Neural crest cell (in vitro differentiated cells): ENCODE data around the gene NUP98. TPM values are rescaled to one million over a fixed set of nuclear protein-coding genes. Genes with fewer than 3 reads are reported as not detected.

Experiments
- DNase-seq: peaks from one replicate; pipeline ENCODE4 v3.0.0; 2021; ENCODE audit warnings: low read depth, mixed read lengths, low spot score
- H3K27ac Mint-ChIP-seq: one replicate; pipeline ENCODE4 v1.8.0; 2021; ENCODE audit warnings: mild to moderate bottlenecking, mixed read lengths; ENCODE audit not compliant: unreplicated experiment
- H3K27me3 Mint-ChIP-seq: 2 replicates; pipeline ENCODE4 v1.8.0; 2021; ENCODE audit warnings: low read depth, mild to moderate bottlenecking, mixed read lengths
- H3K36me3 Mint-ChIP-seq: 2 replicates; pipeline ENCODE4 v1.8.0; 2021; ENCODE audit warnings: low read depth, mild to moderate bottlenecking, mixed read lengths
- H3K4me1 Mint-ChIP-seq: 2 replicates; pipeline ENCODE4 v1.8.0; 2021; ENCODE audit warnings: mixed read lengths
- H3K4me3 Mint-ChIP-seq: one replicate; pipeline ENCODE4 v1.8.0; 2021; ENCODE audit warnings: mild to moderate bottlenecking, mixed read lengths
- H3K9me3 Mint-ChIP-seq: 2 replicates; pipeline ENCODE4 v1.8.0; 2021; ENCODE audit warnings: mixed read lengths
- CTCF ChIP-seq: fragments of 200-600 bp; sonication (generic); conservative IDR thresholded peaks from 2 replicates; pipeline ENCODE4 v1.5.0; 2021; ENCODE audit warnings: antibody characterized with exemption, mild to moderate bottlenecking
- total RNA-seq: library from RNA; stranded (reverse); gene quantifications from 2 replicates; pipeline ENCODE4 v1.2.1, GENCODE V29; 2021

The NUP98 gene
- total RNA-seq, 1 donor from 2014 or later, result 96.8 TPM

- H3K9me3 Mint-ChIP-seq, result no peaks in the 10 kb centered on the region
These were observed 75.3 kb downstream of the NUP98 start for GRCh38 chr11:3722100-3722499.

GRCh38 chr11:3720997-3721396, 76.4 kb downstream of the NUP98 start:
- Mint-ChIP-seq H3K4me1 (no peaks in the 10 kb centered on the region), H3K9me3 (no peaks in the 10 kb centered on the region), H3K27ac (no peak overlapping the region), H3K36me3 (peaks cover 35% of the 10 kb centered on the region), H3K4me3 (no peak overlapping the region), H3K27me3 (no peaks in the 10 kb centered on the region)
- DNase-seq, result no peak
- TF ChIP-seq CTCF, result no peak

More at GRCh38 chr11:3722100-3722499, 75.3 kb downstream of the NUP98 start:
- peaks cover 35% of the 10 kb centered on the region for H3K36me3 Mint-ChIP-seq
- H3K4me3 Mint-ChIP-seq, result no peak overlapping the region
- H3K4me1 Mint-ChIP-seq, result no peaks in the 10 kb centered on the region
- no peak for TF ChIP-seq CTCF
- DNase-seq, result no peak
- H3K27me3 Mint-ChIP-seq, result no peaks in the 10 kb centered on the region
- H3K27ac Mint-ChIP-seq, result no peak overlapping the region

GRCh38 chr11:3712274-3712673, 85.1 kb downstream of the NUP98 start:
- no peaks in the 10 kb centered on the region for H3K4me1 Mint-ChIP-seq
- no peak for DNase-seq
- no peak overlapping the region for H3K4me3 Mint-ChIP-seq
- peaks cover 8% of the 10 kb centered on the region for H3K36me3 Mint-ChIP-seq
- H3K27me3 Mint-ChIP-seq, result no peaks in the 10 kb centered on the region
- no peak for TF ChIP-seq CTCF
- H3K27ac Mint-ChIP-seq, result no peak overlapping the region
- no peaks in the 10 kb centered on the region for H3K9me3 Mint-ChIP-seq

GRCh38 chr11:3710485-3711259, 86.7 kb downstream of the NUP98 start:
- Mint-ChIP-seq H3K4me3 (no peak overlapping the region), H3K27ac (no peak overlapping the region), H3K36me3 (peaks cover 11% of the 10 kb centered on the region), H3K27me3 (no peaks in the 10 kb centered on the region), H3K4me1 (no peaks in the 10 kb centered on the region), H3K9me3 (no peaks in the 10 kb centered on the region)
- no peak for DNase-seq
- no peak for TF ChIP-seq CTCF

- H3K4me3 Mint-ChIP-seq, result no peak overlapping the region
- H3K27ac Mint-ChIP-seq, result no peak overlapping the region
- TF ChIP-seq CTCF, result no peak
- DNase-seq, result no peak
- no peaks in the 10 kb centered on the region for H3K4me1 Mint-ChIP-seq
- no peaks in the 10 kb centered on the region for H3K27me3 Mint-ChIP-seq
- no peaks in the 10 kb centered on the region for H3K9me3 Mint-ChIP-seq
- H3K36me3 Mint-ChIP-seq, result peaks cover 15% of the 10 kb centered on the region
These were observed 87.4 kb downstream of the NUP98 start for GRCh38 chr11:3709977-3710376.
